SK-N-SH (cell line): ENCODE data around the gene F5. TPM values are rescaled to one million over a fixed set of nuclear protein-coding genes. Genes with fewer than 3 reads are reported as not detected.

Experiments used
- CTCF ChIA-PET: fragments of 300-600, 350-600 bp; formaldehyde crosslinking; extraction: SDS; loops from one replicate; lab custom pipeline; 2021; lab: Yijun Ruan, JAX
- POLR2A ChIA-PET: fragments of 350-600 bp; sonication (Branson Sonifier 250); formaldehyde crosslinking; extraction: SDS; loops from one replicate; lab custom pipeline; 2020; ENCODE audit warnings: antibody characterized with exemption, inconsistent platforms; lab: Yijun Ruan, JAX
- DNase-seq: peaks from one replicate; pipeline ENCODE4 v3.0.0; 2012
- H2AFZ ChIP-seq: fragments of 200-600 bp; sonication (generic); 2 replicates; pipeline ENCODE4 v1.8.1; 2016; ENCODE audit warnings: antibody characterized with exemption, mild to moderate bottlenecking, low read depth
- H3F3A ChIP-seq: fragments of 200-600 bp; sonication (generic); replicated peaks from 2 replicates; pipeline ENCODE3; 2016; ENCODE audit warnings: antibody characterized with exemption, mild to moderate bottlenecking; ENCODE audit not compliant: insufficient read depth
- H3K27ac ChIP-seq, 2 experiments: fragments of 200-500 bp in 1 of 2; fragments of 200-600 bp in 1 of 2; sonication (Bioruptor generic) in 1 of 2; sonication (generic), shearing (Covaris generic) in 1 of 2; 2 replicates each; pipeline versions ENCODE4 v1.5.1 to v1.6.1; 2014 to 2016; ENCODE audit warnings: low read depth in 2 of 2, inconsistent platforms in 1 of 2, low read length in 1 of 2, mild to moderate bottlenecking in 1 of 2, mixed read lengths in 1 of 2
- H3K27me3 ChIP-seq: fragments of 200-600 bp; sonication (generic), shearing (Covaris generic); 2 replicates; pipeline ENCODE4 v1.6.1; 2016; ENCODE audit warnings: mixed run types; ENCODE audit not compliant: insufficient read depth
- H3K36me3 ChIP-seq, 2 experiments: fragments of 200-500 bp in 1 of 2; fragments of 200-600 bp in 1 of 2; sonication (Bioruptor generic) in 1 of 2; sonication (generic) in 1 of 2; replicated peaks in 1 of 2; 2 replicates each; pipeline versions ENCODE3 to v1.5.1; 2014 to 2016; ENCODE audit warnings: low read length in 1 of 2, mild to moderate bottlenecking in 1 of 2; ENCODE audit not compliant: insufficient read depth in 2 of 2, control insufficient read depth in 1 of 2
- H3K4me1 ChIP-seq, 2 experiments: fragments of 200-500 bp in 1 of 2; fragments of 200-600 bp in 1 of 2; sonication (Bioruptor generic) in 1 of 2; sonication (generic), shearing (Covaris generic) in 1 of 2; 2 replicates each; pipeline versions ENCODE4 v1.5.1 to v1.6.1; 2014 to 2016; ENCODE audit warnings: low read depth in 1 of 2, low read length in 1 of 2, mixed run types in 1 of 2; ENCODE audit not compliant: insufficient read depth in 2 of 2, control insufficient read depth in 1 of 2
- H3K4me2 ChIP-seq: fragments of 200-600 bp; sonication (generic), shearing (Covaris generic); 2 replicates; pipeline ENCODE4 v1.6.1; 2017; ENCODE audit warnings: mixed run types
- H3K4me3 ChIP-seq, 2 experiments: fragments of 200-500 bp in 1 of 2; fragments of 200-600 bp in 1 of 2; sonication (Bioruptor generic) in 1 of 2; sonication (generic), shearing (Covaris generic) in 1 of 2; 2 replicates each; pipeline versions ENCODE4 v1.5.1 to v1.8.1; 2014 to 2016; ENCODE audit warnings: low read depth in 2 of 2, inconsistent platforms in 1 of 2, low read length in 1 of 2, mild to moderate bottlenecking in 1 of 2, mixed read lengths in 1 of 2, moderate library complexity in 1 of 2
- H3K79me2 ChIP-seq: fragments of 200-600 bp; sonication (generic); 2 replicates; pipeline ENCODE4 v1.8.1; 2017; ENCODE audit warnings: mild to moderate bottlenecking; ENCODE audit not compliant: insufficient read depth
- H3K9ac ChIP-seq: fragments of 200-600 bp; sonication (generic); 2 replicates; pipeline ENCODE4 v1.6.1; 2017; ENCODE audit warnings: mixed run types
- H3K9me2 ChIP-seq: fragments of 200-600 bp; sonication (generic); 2 replicates; pipeline ENCODE4 v1.6.1; 2017; ENCODE audit warnings: mixed run types
- H3K9me3 ChIP-seq: fragments of 200-600 bp; sonication (generic); 2 replicates; pipeline ENCODE4 v1.6.1; 2017; ENCODE audit warnings: mixed run types, mild to moderate bottlenecking, moderate library complexity
- H4K20me1 ChIP-seq: fragments of 200-600 bp; sonication (generic); 2 replicates; pipeline ENCODE4 v1.6.1; 2017; ENCODE audit warnings: mild to moderate bottlenecking, mixed run types; ENCODE audit not compliant: insufficient read depth
- CTCF ChIP-seq: fragments of 200-600 bp; sonication (generic); IDR thresholded peaks from 2 replicates; pipeline ENCODE4 v1.6.1; 2017; ENCODE audit warnings: antibody characterized with exemption, mild to moderate bottlenecking, moderate library complexity
- EZH2phosphoT487 ChIP-seq: fragments of 200-600 bp; sonication (generic); IDR thresholded peaks from 2 replicates; pipeline ENCODE4 v1.6.1; 2017; ENCODE audit warnings: low read depth, mixed run types, mild to moderate bottlenecking, antibody characterized with exemption, moderate library complexity, borderline replicate concordance
- FOSL2 ChIP-seq: IDR thresholded peaks from 2 replicates; pipeline ENCODE4 v1.4.0; 2012; ENCODE audit warnings: low read depth, mild to moderate bottlenecking, moderate library complexity, borderline replicate concordance
- FOXM1 ChIP-seq: IDR thresholded peaks from 2 replicates; pipeline ENCODE4 v1.4.0; 2012; ENCODE audit warnings: low read depth, mild to moderate bottlenecking
- GATA2 ChIP-seq: sonication (generic); formaldehyde crosslinking; IDR thresholded peaks from 2 replicates; pipeline ENCODE4 v1.5.0; 2020; ENCODE audit warnings: mild to moderate bottlenecking, missing genetic modification reagents
- IRF3 ChIP-seq: fragments of 150-350 bp; IDR thresholded peaks from 2 replicates; pipeline ENCODE4 v1.6.1; 2016; ENCODE audit warnings: mild to moderate bottlenecking, low read depth, low read length
- JUND ChIP-seq: IDR thresholded peaks from 2 replicates; pipeline ENCODE4 v1.4.0; 2012
- MEF2A ChIP-seq: IDR thresholded peaks from 2 replicates; pipeline ENCODE4 v1.4.0; 2012; ENCODE audit warnings: low read depth, borderline replicate concordance
- NRF1 ChIP-seq: IDR thresholded peaks from 2 replicates; pipeline ENCODE4 v1.6.1; 2012; ENCODE audit warnings: low read depth, mild to moderate bottlenecking, low read length
- PBX3 ChIP-seq: IDR thresholded peaks from 2 replicates; pipeline ENCODE4; 2012
- RAD21 ChIP-seq: IDR thresholded peaks from 2 replicates; pipeline ENCODE4 v1.6.1; 2012; ENCODE audit warnings: mild to moderate bottlenecking, low read length
- RCOR1 ChIP-seq: fragments of 150-350 bp; IDR thresholded peaks from 2 replicates; pipeline ENCODE4 v1.6.1; 2017; ENCODE audit warnings: antibody characterized with exemption, low read length
- REST ChIP-seq: IDR thresholded peaks from 2 replicates; pipeline ENCODE4 v1.6.1; 2012; ENCODE audit warnings: mild to moderate bottlenecking, low read depth, low read length, moderate library complexity
- RXRA ChIP-seq: IDR thresholded peaks from 2 replicates; pipeline ENCODE4 v1.4.0; 2012; ENCODE audit warnings: low read depth, mild to moderate bottlenecking, borderline replicate concordance
- TAF1 ChIP-seq: IDR thresholded peaks from 2 replicates; pipeline ENCODE4 v1.6.1; 2012; ENCODE audit warnings: low read depth, mild to moderate bottlenecking, low read length, moderate library complexity, borderline replicate concordance
- TEAD4 ChIP-seq: IDR thresholded peaks from 2 replicates; pipeline ENCODE4 v1.4.0; 2012; ENCODE audit warnings: mild to moderate bottlenecking, borderline replicate concordance; ENCODE audit not compliant: insufficient read depth
- USF2 ChIP-seq: fragments of 150-350 bp; IDR thresholded peaks from 2 replicates; pipeline ENCODE4 v1.6.1; 2017; ENCODE audit warnings: antibody characterized with exemption, low read length, low read depth, borderline replicate concordance
- WGBS: methylation state at CpG from one replicate; pipeline ENCODE4 v1.1.6; 2017; ENCODE audit warnings: low lambda C conversion rate; 5-methylcytosine and 5-hydroxymethylcytosine counted together
- polyA plus RNA-seq, 3 experiments: library from polyadenylated mRNA; depleted of rRNA; stranded (reverse); fragments of >200 nt; gene quantifications; 2 replicates each; pipeline ENCODE4 v1.2.3, GENCODE V29; 2012

F5 gene
- polyA plus RNA-seq, 1 of the 3 experiments (the other 2 are of a cell fraction) = under 0.01 TPM

- ChIA-PET CTCF (interaction anchor here (1.1 kb wide), 1 partner anchor 54 kb away, joined by 3 read pairs; no protein-coding TSS in a partner anchor), POLR2A (no interaction called here)
- H3K9me2 ChIP-seq = no peaks in the 10 kb centered on the region
- H3K27ac ChIP-seq = no peak overlapping the region
- H3K4me3 ChIP-seq = no peak overlapping the region
- no peak for DNase-seq
- no peak overlapping the region for H2AFZ ChIP-seq
- H3F3A ChIP-seq = peaks cover 5% of the 10 kb centered on the region
- WGBS = 69% methylated on average over 3 of the region's 3 CpGs
- H4K20me1 ChIP-seq = no peaks in the 10 kb centered on the region
- H3K4me1 ChIP-seq = peaks cover 3 to 6% of the 10 kb centered on the region in 2 experiments
- H3K4me2 ChIP-seq = no peak overlapping the region
- no peaks in the 10 kb centered on the region for H3K79me2 ChIP-seq
- no peak for TF ChIP-seq GATA2 (CRISPR knock-in tag)
- TF ChIP-seq JUND = no peak
- no peak for TF ChIP-seq PBX3
- TF ChIP-seq EZH2phosphoT487 = no peak
- no peak for TF ChIP-seq RAD21
- no peak for TF ChIP-seq MEF2A
- no peak for TF ChIP-seq TAF1
- no peak for TF ChIP-seq CTCF
- no peak for TF ChIP-seq IRF3
- TF ChIP-seq NRF1 = no peak
- no peak for TF ChIP-seq FOSL2
- TF ChIP-seq TEAD4 = no peak
- no peak for TF ChIP-seq RCOR1
- TF ChIP-seq USF2 = no peak
- no peak for TF ChIP-seq REST
- TF ChIP-seq RXRA = no peak
- no peak for TF ChIP-seq FOXM1
- TF ChIP-seq, all 33 proteins: peak for 0
- no peak overlapping the region for H3K9ac ChIP-seq
- no peaks in the 10 kb centered on the region for H3K27me3 ChIP-seq
- H3K36me3 ChIP-seq = no peaks in the 10 kb centered on the region
- H3K9me3 ChIP-seq = no peaks in the 10 kb centered on the region
Measured at GRCh38 chr1:169491845-169492281, 94.4 kb downstream of the F5 start.
